GM21717 (cell line): ENCODE results near the gene YAF2.
A peak's percentile ranks its signal among the peaks of the same experiment; 100 is the strongest.
"Not testable (repeated sequence)": the region's sequence is repeated elsewhere in the genome, so short reads cannot be mapped to it uniquely, and the experiment has no call there.

Experiments
- ATAC-seq: cut with Tn5 transposase; IDR thresholded peaks from one replicate; pipeline ENCODE4 v1.9.1; 2021; ENCODE audit warnings: mild to moderate bottlenecking, moderate library complexity; ENCODE audit not compliant: unreplicated experiment

The YAF2 gene

GRCh38 chr12:42255221-42255865 is 17.3 kb upstream of the YAF2 start:
- ATAC-seq: no peak

- ATAC-seq: not testable (repeated sequence)
Measured at GRCh38 chr12:42252645-42253044, 14.6 kb upstream of the YAF2 start.

GRCh38 chr12:42249033-42249432 is 11.0 kb upstream of the YAF2 start:
- not testable (repeated sequence) for ATAC-seq

GRCh38 chr12:42240131-42240750 is 2.2 kb upstream of the YAF2 start:
- no peak for ATAC-seq

DNA sequence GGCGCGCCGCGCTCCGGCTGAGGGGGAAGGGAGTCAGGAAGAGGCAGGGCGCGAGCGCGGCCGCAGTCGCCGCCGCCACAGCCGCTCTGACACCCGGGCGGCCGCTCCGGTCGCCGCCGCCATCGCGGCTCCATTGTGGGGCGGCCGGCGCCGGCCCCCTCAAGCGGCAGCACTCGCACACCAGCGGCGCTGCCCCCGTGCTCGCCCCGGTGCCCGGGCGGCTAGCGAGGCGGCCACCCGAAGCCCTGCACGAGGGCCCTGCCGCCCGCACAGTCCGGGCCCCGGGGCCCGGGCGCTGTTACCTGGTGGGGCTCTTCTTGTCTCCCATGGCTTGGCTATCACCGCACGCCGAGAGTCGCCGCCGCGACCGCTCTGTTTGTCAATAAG is 202 bp downstream of the YAF2 start:
- peak; percentile 28 for ATAC-seq

DNA sequence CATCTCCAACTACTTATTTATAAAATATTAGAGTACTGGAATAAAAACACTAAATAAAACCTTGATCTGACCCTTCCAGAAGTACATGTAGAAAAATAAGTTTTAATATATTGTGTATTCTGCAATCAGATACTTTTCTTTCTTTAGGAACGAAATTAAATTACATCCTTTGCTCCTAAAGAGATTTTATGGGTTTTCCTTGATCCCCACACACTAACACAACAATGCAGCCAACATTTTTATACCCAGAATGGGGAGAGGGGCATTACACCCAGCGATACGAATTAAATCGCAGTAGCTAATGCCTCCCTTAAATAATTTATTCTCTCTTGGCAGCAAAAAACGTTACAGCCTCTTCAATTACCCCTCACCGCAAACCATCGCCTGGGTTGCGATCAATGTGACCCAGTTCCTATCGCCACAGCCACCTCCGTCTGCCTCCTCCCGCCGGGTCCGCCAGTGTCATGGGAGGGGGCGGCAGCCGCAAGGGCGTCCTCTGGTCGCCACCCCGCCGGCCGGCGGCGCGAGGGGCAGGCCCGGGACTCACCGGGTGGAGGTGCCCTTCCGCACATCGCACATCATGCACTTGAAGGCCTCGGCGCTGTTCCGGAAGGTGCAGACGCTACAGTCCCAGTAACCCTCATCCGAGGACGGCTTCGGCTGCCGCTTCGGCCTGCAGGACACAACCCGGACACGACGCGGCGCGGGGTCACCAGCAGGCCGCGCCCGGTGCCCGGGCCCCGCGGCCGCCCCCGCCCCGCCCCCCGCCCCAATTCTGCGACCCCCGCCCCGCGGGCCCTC is 796 bp downstream of the YAF2 start:
- ATAC-seq: peak; percentile 75

GRCh38 chr12:42236017-42236416 is 2.0 kb downstream of the YAF2 start:
- no peak for ATAC-seq

DNA sequence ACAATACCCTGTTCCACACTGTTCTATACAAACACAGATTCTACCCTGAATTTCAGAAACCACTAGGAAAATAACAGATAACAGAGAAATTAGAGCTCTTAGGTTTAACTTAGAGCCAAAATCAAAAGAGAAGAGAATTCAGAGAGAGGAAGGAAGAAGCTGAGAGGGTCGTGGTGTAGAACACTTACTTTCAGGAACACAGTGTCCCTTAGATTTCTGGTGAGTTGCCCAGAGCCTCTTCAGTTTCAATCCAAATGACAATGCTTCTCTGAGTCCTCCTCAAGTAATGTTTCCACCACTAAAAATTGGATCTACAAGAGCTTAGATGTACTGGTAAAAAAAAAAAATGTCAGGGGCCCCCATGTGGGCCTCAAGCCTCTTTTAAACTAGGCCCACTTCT is 2.6 kb downstream of the YAF2 start:
- no peak for ATAC-seq

DNA sequence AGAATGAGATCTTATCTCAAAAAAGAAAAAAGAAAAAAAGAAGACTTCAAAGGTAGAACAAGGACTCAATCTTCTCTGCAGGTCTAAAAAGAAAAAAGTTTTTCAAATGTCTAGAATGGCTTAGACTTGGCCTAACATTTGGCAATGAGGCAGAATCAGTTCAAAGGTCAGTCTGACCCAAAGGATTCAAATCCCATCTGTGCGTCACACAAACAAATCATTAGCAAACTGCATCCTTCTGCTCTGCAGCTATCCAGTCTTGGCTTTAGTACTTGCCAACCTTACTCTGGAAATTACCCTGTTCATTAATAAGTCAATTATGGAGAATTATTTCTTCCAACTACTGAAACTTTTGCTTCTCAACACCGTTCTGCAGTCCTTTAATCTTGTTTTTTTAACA is 3.1 kb downstream of the YAF2 start:
- ATAC-seq: no peak

DNA sequence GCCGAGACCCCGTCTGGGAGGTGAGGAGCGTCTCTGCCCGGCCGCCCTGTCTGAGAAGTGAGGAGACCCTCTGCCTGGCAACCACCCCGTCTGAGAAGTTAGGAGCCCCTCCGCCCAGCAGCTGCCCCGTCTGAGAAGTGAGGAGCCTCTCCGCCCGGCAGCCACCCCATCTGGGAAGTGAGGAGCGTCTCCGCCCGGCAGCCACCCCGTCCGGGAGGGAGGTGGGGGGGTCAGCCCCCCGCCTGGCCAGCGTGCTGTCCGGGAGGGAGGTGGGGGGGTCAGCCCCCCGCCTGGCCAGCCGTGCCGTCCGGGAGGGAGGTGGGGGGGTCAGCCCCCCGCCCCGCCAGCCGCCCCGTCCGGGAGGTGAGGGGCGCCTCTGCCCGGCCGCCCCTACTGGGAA is 10.5 kb downstream of the YAF2 start:
- not testable (repeated sequence) for ATAC-seq

- not testable (repeated sequence) for ATAC-seq
Measured at GRCh38 chr12:42224501-42224900, 13.5 kb downstream of the YAF2 start.

DNA sequence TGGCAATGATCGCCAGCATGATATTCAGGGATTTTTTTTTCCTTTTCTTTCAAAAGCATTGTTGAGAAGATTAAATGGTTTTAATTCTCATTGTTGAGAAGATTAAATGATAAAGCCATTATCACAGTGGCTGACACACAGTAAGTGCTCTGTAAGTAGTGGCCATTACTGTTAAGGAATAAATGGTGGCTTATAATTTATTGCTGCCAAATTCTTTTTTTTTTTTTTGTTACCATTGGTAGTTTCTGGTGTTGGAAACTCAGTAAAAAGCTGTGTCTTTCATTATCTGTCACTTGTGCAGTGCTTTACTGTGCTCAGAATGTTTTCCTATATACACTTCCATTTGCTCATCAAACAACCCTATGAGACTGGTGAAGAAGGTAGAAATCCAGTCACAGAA is 15.3 kb downstream of the YAF2 start:
- ATAC-seq: no peak

- ATAC-seq: no peak
Measured at GRCh38 chr12:42221726-42222125, 16.3 kb downstream of the YAF2 start.

- no peak for ATAC-seq
Measured at GRCh38 chr12:42217656-42218055, 20.4 kb downstream of the YAF2 start.

DNA sequence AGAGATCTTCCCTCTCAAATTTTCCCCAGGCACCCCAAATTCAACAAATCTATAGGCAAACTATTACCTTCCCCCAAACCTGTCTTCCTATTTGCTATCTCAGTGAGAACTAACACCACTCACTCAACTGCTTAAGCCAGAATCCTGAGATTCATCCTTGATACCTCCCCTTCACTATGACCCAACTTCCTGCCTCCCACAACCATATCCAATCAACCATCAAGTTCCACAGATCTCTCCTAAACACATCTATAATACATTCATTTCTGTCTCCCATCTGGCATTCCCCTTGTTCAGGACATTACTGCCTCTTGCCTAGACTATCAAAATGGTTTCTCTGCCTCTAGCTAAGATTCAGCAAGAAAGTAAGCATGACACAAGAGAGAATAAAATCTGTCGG is 21.3 kb downstream of the YAF2 start:
- no peak for ATAC-seq

- ATAC-seq: not testable (repeated sequence)
Measured at GRCh38 chr12:42215759-42216158, 22.3 kb downstream of the YAF2 start.

DNA sequence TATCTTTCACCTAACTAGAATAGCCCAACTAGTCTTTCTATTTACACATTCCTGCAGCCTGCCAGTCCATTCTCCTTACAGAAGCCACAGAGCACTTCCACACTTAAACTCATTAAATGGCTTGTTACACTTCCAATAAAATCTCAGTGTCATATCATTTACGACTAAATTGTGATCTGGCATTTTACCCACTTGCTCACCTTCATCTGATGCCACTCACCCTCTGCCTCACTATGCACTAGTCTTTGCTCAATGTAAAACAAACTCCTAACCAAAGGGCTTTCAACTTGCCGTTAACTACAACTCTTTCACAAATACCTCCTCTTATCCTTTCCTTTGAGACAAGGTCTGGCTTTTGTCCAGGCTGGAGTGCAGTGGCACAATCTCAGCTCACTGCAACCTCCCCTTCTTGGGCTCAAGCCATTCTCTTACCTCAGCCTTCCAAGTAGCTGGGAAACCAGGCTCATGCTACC is 24.1 kb downstream of the YAF2 start:
- no peak for ATAC-seq

DNA sequence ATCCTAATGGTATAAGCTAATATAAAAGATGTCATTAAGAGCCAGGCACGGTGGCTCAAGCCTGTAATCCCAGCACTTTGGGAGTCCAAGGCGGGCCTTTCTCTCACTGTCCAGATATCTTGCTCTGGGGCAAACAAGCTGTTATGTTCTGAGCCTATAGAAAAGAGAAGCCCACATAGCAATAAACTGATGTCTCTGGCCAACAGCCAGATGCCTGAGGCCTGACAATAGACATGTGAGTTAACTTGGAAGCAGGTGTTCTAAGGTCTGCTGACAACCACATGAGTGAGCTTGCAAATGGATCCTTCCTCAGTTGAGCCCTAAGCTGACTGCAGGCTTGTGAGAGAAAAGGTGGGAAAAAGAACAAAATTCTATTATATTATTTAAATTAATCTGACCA is 25.0 kb downstream of the YAF2 start:
- ATAC-seq: no peak

GRCh38 chr12:42208574-42208973 is 29.5 kb downstream of the YAF2 start:
- ATAC-seq: no peak

DNA sequence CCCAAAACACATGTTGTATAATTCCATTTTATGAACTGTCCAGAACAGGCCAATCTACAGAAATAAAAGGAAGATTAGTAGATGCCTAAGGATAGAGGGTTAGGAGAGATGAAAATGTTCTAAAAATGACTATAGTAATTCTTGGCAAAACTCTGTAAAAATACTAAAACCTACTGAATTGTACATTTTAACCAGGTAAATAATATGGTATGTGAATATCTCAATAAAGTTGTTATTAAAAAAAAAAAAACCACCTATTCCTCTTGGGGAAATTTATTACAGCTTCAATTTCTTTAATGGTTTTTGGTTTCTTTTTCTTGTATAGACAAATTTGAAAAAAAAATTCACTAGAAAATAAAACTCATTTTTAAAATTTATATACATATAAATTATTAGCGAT is 33.2 kb downstream of the YAF2 start:
- ATAC-seq: no peak

GRCh38 chr12:42204362-42204761 is 33.7 kb downstream of the YAF2 start:
- ATAC-seq: no peak

DNA sequence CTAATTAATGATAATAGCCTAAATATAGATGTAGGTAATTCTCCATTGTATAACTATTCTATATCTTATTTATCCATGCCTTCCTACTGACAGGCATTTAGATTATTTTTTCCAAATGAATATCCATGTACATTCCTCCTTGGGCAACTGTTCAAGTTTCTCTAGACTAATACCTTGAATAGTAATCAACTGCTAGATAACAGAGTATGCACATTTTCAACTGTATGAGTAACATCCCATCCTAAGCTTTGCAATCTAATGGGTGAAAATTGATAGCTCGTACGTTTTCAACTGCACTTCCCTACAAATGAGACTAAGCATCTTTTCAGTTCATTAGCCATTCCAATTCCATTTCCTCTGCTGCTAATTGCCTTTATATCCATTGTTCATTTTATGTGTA is 37.0 kb downstream of the YAF2 start:
- ATAC-seq: no peak
